Activated T-helper 1 cell treated with Interleukin-2 at 50 U/mL for 16 hours (primary cell): ENCODE measurements around the gene PML.
"Not testable (repeated sequence)": the region's sequence is repeated elsewhere in the genome, so short reads cannot be mapped to it uniquely, and the experiment has no call there.

Experiments
- DNase-seq: peaks from one replicate; pipeline ENCODE4 v3.0.0-alpha.2; 2020; ENCODE audit warnings: low read depth

Gene PML

GRCh38 chr15:73959012-73959581 lies 35.4 kb upstream of the PML start:
- no peak for DNase-seq

GRCh38 chr15:73959801-73960200 lies 34.7 kb upstream of the PML start:
- no peak for DNase-seq

GRCh38 chr15:73960472-73961070 lies 33.9 kb upstream of the PML start:
- DNase-seq = not testable (repeated sequence)

- no peak for DNase-seq
These were observed 32.1 kb upstream of the PML start for GRCh38 chr15:73962433-73962832.

- DNase-seq = peak; percentile 76
These were observed 29.8 kb upstream of the PML start for GRCh38 chr15:73964736-73965093.

- no peak for DNase-seq
These were observed 29.3 kb upstream of the PML start for GRCh38 chr15:73965094-73965757.

- no peak for DNase-seq
These were observed 28.8 kb upstream of the PML start for GRCh38 chr15:73965758-73966113.

GRCh38 chr15:73968461-73968860 lies 26.1 kb upstream of the PML start:
- DNase-seq = no peak

GRCh38 chr15:73969151-73969759 lies 25.3 kb upstream of the PML start:
- DNase-seq = no peak

- DNase-seq = peak; percentile 60
These were observed 21.4 kb upstream of the PML start for GRCh38 chr15:73972984-73973682.

GRCh38 chr15:73973683-73974200 lies 20.8 kb upstream of the PML start:
- DNase-seq = not testable (repeated sequence)

GRCh38 chr15:73975440-73976125 lies 18.9 kb upstream of the PML start:
- DNase-seq = not testable (repeated sequence)

GRCh38 chr15:73978896-73979295 lies 15.6 kb upstream of the PML start:
- DNase-seq = no peak

- DNase-seq = no peak
These were observed 14.9 kb upstream of the PML start for GRCh38 chr15:73979636-73980035.

- DNase-seq = no peak
These were observed 12.7 kb upstream of the PML start for GRCh38 chr15:73981761-73982221.

- DNase-seq = no peak
These were observed 12.1 kb upstream of the PML start for GRCh38 chr15:73982222-73982962.

GRCh38 chr15:73983211-73983727 lies 11.2 kb upstream of the PML start:
- DNase-seq = no peak

GRCh38 chr15:73983773-73984172 lies 10.7 kb upstream of the PML start:
- DNase-seq = no peak

- no peak for DNase-seq
These were observed 10.1 kb upstream of the PML start for GRCh38 chr15:73984208-73984979.
